Measurements from ENCODE around the gene RBM27.
"Not testable (repeated sequence)": the region's sequence is repeated elsewhere in the genome, so short reads cannot be mapped to it uniquely, and the experiment has no call there.

The RBM27 gene

GRCh38 chr5:146203011-146203871 lies at the start of gene RBM27:
RBM27 (plus strand) TSS chr5:146203605; CDS start chr5:146203766, 161 bp downstream.
- DNase-seq (ENCODE audit: low spot score): peak; percentile 100

- DNase-seq (ENCODE audit: low spot score): no peak
Observed at GRCh38 chr5:146158255-146158654, 45.1 kb upstream of the RBM27 start.

GRCh38 chr5:146164382-146164781 lies 39.0 kb upstream of the RBM27 start:
- DNase-seq (ENCODE audit: low spot score): no peak

- no peak for DNase-seq (ENCODE audit: low spot score)
Observed at GRCh38 chr5:146165460-146165859, 37.9 kb upstream of the RBM27 start.

- no peak for DNase-seq (ENCODE audit: low spot score)
Observed at GRCh38 chr5:146165903-146166302, 37.5 kb upstream of the RBM27 start.

GRCh38 chr5:146169076-146169475 lies 34.3 kb upstream of the RBM27 start:
- DNase-seq (ENCODE audit: low spot score): no peak

GRCh38 chr5:146173049-146173448 lies 30.4 kb upstream of the RBM27 start:
- not testable (repeated sequence) for DNase-seq (ENCODE audit: low spot score)

- DNase-seq (ENCODE audit: low spot score): no peak
Observed at GRCh38 chr5:146173597-146173996, 29.8 kb upstream of the RBM27 start.

- no peak for DNase-seq (ENCODE audit: low spot score)
Observed at GRCh38 chr5:146176805-146177204, 26.6 kb upstream of the RBM27 start.

GRCh38 chr5:146179696-146180095 lies 23.7 kb upstream of the RBM27 start:
- no peak for DNase-seq (ENCODE audit: low spot score)

GRCh38 chr5:146183403-146183802 lies 20.0 kb upstream of the RBM27 start:
- DNase-seq (ENCODE audit: low spot score): not testable (repeated sequence)

GRCh38 chr5:146185161-146185560 lies 18.2 kb upstream of the RBM27 start:
- DNase-seq (ENCODE audit: low spot score): no peak

GRCh38 chr5:146188358-146188757 lies 15.0 kb upstream of the RBM27 start:
- peak; percentile 29 for DNase-seq (ENCODE audit: low spot score)

GRCh38 chr5:146192571-146193043 lies 10.8 kb upstream of the RBM27 start:
- DNase-seq (ENCODE audit: low spot score): no peak

GRCh38 chr5:146193285-146193684 lies 10.1 kb upstream of the RBM27 start:
- no peak for DNase-seq (ENCODE audit: low spot score)

- DNase-seq (ENCODE audit: low spot score): not testable (repeated sequence)
Observed at GRCh38 chr5:146194997-146195396, 8.4 kb upstream of the RBM27 start.

GRCh38 chr5:146196459-146197048 lies 6.9 kb upstream of the RBM27 start:
- no peak for DNase-seq (ENCODE audit: low spot score)

- no peak for DNase-seq (ENCODE audit: low spot score)
Observed at GRCh38 chr5:146199176-146199815, 4.1 kb upstream of the RBM27 start.

GRCh38 chr5:146201795-146202194 lies 1.6 kb upstream of the RBM27 start:
- not testable (repeated sequence) for DNase-seq (ENCODE audit: low spot score)

- no peak for DNase-seq (ENCODE audit: low spot score)
Observed at GRCh38 chr5:146203872-146204192, 427 bp downstream of the RBM27 start.

- no peak for DNase-seq (ENCODE audit: low spot score)
Observed at GRCh38 chr5:146205499-146206202, 2.2 kb downstream of the RBM27 start.

- no peak for DNase-seq (ENCODE audit: low spot score)
Observed at GRCh38 chr5:146206257-146206656, 2.9 kb downstream of the RBM27 start.
